ENCODE measurements around the gene OR10K1. TPM values are rescaled to one million over a fixed set of nuclear protein-coding genes. Genes with fewer than 3 reads are reported as not detected.

OR10K1 gene, protein sequence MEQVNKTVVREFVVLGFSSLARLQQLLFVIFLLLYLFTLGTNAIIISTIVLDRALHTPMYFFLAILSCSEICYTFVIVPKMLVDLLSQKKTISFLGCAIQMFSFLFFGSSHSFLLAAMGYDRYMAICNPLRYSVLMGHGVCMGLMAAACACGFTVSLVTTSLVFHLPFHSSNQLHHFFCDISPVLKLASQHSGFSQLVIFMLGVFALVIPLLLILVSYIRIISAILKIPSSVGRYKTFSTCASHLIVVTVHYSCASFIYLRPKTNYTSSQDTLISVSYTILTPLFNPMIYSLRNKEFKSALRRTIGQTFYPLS
- not detected in 2 replicates for total RNA-seq

GRCh38 chr1:158461534-158461933, at the start of gene OR10K1:
Gene OR10K1, plus strand, starts transcription at chr1:158461834. Its CDS starts 3,728 bp downstream, at chr1:158465562.

DNA sequence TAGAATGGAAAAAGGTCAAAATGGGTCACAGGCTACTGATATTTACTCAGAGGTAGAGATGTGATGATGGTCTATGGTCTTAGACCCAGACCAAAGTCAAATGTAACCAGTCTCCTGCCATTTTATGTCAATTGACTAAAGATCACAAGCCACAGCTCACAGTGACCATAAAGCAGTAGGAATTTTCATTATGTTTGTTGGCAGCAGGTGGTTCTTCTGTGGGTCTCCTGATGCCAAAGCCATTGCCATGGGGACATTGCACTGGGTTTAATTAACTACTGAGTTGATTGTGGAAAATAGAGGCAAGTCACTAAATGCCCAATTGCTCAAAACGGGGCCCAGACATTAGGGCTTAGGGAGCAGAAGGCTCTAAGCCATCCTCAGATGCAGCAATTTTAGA, 35.5 kb upstream of the OR10K1 start, which contains the start of gene OR10K2:
Gene OR10K2, minus strand, starts transcription at position 101 of the 400 bp plus-strand sequence. CDS start 5,371 bp downstream, outside the sequence.

DNA sequence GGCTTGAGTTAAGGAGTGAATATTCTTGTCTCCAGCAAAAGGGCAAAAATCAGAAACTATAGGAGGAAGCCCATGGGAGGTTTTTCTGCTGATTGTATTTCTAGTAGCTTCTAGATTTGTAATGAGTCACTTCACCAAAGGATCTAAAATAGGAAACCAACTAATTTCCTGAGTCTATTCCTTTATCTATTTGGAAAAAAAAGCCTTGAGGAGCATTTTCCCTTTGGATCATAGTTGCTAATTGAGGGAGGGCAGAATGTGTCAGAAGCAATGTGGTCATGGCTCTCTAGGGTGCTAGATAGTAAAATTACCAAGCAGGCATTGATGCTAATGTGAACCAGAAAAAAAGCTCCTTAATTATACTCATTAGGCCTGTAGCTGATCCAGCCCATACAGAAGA, 10.3 kb downstream of the OR10K1 start, which contains the start of gene OR10R2:
Gene OR10R2, plus strand, starts transcription at position 301 of the 400 bp plus-strand sequence. CDS start 106 bp downstream, outside the sequence.

Other genes starting within 250 kb of the OR10K1 start
- not detected in 2 replicates for gene CD1A, start 207.4 kb upstream of the OR10K1 start, total RNA-seq
- not detected in 2 replicates for gene CD1C, start 171.9 kb upstream of the OR10K1 start, total RNA-seq
- not detected in 2 replicates for gene CD1B, start 130.3 kb upstream of the OR10K1 start, total RNA-seq
- not detected in 2 replicates for gene CD1E, start 107.9 kb upstream of the OR10K1 start, total RNA-seq
- gene OR10T2, start 62.4 kb upstream of the OR10K1 start, total RNA-seq = not detected in 2 replicates
- gene OR10K2, start 35.6 kb upstream of the OR10K1 start, total RNA-seq = not detected in 2 replicates
- not detected in 2 replicates for gene OR10R2, start 10.4 kb downstream of the OR10K1 start, total RNA-seq
- gene OR6Y1, start 92.6 kb downstream of the OR10K1 start, total RNA-seq = not detected in 2 replicates
- not detected in 2 replicates for gene OR6P1, start 108.7 kb downstream of the OR10K1 start, total RNA-seq
- not detected in 2 replicates for gene OR10X1, start 118.1 kb downstream of the OR10K1 start, total RNA-seq
- gene OR10Z1, start 143.4 kb downstream of the OR10K1 start, total RNA-seq = not detected in 2 replicates
- not detected in 2 replicates for gene SPTA1, start 224.9 kb downstream of the OR10K1 start, total RNA-seq
- gene OR6K2, start 238.8 kb downstream of the OR10K1 start, total RNA-seq = not detected in 2 replicates